Measurements from ENCODE around the gene GSC.

DNA sequence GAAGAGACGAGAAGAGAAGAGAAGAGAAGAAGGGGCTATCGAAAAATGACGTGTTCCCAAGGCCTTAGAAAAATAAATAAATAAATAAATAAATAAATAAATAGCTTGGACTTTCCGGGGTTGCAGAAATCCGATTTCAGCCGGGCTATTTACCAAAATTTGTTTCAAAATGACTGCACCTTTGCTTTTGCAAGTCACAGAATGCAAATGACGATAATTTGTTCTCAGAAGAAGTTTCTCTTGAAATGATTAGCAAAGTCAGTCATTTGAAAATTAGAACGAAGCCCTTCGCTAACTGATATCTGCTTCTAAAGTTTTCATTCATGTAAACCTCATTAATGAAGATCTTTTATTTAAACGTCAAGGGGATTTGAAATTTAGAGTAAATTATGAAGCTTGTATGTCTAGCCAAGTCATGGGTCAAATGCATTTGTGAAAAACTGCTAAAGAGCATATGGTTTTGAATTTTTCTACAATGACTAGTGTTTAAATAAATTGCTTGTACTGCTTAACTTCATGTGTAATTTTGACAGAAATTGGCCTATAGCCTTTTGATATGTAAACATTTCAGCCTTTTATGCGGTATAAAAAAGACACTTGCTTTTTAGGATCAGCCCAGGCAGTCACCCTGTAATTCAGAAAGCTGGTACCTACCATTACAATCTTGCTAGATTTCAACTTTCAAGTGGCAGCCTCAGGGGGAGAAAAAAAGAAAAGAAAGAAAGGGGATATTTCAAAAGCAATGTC, 4.6 kb upstream of the GSC start:
- TF ChIP-seq SUZ12 (IDR thresholded peaks at IDR 0.05; ENCODE audit: extremely low read depth, insufficient read depth, insufficient read length) (no peak), YY1 (IDR thresholded peaks at IDR 0.05; ENCODE audit: insufficient read depth, insufficient read length) (no peak)
